HL-60/S4 treated with retinoic acid at 250 ng/mL for 4 days and 3 days (cell line): ENCODE measurements around the gene GIGYF2.

Experiments
- in situ Hi-C: fragments of 300-500 bp; cut with MboI; formaldehyde crosslinking; loops from 2 replicates; pipeline ENCODE4 v1.7.0; 2022; ENCODE audit warnings: low sequenced_read_pairs

GIGYF2 gene

DNA sequence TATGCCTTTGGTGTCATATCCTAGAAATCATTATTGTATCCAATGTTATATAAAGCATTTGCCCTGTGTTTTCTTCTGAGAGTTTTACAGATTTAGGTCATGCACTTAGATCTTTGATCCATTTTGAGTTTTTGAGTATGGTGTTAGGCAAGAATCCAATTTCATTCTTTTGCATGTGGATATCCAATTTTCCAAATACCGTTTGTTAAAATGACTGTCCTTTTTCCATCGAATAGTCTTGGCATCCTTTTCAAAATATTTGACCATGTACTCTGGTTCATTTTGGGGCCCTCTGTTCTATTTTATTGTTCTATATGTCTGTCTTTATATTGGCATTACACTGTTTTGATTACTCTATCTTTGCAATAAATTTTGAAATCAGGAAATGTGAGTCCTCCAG is 103.0 kb downstream of the GIGYF2 start:
- in situ Hi-C loops = no loop called here

DNA sequence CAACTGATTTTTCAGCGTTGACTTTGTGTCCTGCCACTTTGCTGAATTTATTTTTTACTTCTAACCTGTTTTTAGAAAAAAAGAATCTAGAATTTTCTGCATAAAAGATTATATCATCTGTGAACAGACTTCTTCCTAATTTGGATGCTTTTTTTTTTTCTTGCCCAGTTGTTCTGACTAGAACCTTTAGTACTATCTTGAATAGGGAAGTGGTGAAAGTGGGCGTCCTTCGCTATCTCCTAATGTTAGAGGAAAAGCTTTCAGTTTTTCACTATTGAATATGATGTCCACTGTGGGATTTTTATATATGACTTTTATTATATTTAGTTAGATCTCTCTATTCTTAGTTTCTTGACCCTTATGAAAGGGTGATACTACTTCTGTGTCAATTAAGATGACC is 105.0 kb downstream of the GIGYF2 start:
- in situ Hi-C loops = no loop called here

DNA sequence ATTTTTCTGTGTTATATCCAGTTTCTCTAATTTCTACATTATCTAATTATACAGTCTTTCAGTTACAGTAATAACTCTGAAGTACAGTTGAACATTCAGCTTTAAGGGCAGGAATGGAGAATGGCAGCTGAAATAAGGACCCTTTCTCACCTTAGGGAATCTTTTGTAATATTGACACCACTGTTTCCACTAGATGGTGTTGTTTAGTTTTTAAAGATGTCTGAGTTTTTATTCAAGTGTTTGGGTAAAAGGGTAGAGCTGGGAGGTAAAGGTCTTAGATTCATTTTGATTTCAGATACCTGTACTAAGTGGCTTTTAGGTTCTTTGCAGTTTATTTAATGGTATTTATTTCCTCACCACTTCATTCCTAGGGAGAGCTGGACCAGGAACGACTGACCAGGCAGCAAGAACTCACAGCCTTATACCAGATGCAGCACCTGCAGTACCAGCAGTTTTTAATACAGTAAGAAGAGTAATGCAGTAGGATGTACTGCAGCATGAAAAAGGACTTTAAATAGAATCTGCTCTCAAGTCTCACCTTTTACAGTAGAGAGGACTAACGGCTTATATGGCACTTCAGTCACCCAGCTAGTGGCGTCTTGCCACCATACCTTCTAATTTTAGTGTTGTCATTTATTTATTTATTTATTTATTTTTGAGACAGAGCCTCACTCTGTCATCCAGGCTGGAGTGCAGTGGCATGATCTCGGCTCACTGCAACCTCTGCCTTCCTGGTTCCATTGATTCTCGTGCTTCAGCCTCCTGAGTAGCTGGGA is 112.4 kb downstream of the GIGYF2 start:
- in situ Hi-C loops = no loop called here

DNA sequence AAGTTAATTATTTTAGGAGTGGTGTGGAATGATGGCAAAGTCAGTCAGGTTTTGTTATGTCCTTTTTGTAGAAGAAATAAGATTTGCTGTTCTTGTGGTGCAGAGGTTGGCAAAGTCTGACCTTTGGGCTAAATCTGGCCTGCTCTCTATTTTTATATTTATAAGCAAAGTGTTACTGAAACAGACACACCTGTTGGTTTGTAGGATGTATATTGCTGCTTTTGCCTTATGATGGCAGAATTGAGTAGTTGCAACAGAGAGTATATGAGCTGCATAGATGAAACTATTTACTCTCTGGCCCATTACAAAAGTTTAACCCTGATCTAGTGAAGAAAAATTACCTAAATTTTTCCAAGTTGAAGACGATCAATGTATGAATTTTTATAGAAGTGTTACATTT is 113.3 kb downstream of the GIGYF2 start:
- in situ Hi-C loops = no loop called here

DNA sequence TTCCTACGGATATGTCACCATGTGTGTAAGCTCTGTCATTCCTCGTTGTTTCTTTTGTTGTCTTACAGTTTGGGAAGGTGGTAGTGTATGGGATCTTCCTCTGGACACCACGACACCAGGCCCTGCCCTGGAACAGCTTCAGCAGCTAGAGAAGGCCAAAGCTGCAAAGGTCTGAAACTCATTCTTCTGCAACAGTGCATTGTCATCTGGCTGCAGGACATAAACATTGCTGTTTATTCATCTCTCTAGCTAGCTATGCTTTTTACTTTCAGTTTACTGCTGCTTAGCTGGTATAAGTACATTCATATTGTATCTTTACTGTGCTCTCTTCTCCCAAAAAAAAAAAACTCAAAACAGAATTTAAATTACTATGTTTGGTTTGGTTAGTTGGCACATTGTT is 118.4 kb downstream of the GIGYF2 start:
- in situ Hi-C loops = no loop called here

DNA sequence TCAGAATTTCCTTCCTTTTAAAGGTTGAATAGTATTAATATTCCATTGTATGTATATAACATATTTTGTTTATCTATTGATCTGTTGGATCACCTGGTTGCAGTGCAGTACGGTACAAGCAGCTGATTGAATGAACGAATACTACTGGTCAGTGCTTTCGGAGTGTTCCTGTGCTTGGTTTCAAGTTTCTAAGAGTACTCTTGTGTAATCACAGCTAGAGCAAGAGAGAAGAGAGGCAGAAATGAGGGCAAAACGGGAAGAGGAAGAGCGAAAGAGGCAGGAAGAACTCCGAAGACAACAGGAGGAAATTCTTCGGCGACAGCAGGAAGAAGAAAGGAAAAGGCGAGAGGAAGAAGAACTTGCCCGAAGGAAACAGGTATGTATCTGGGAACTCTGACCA is 119.5 kb downstream of the GIGYF2 start:
- in situ Hi-C loops = no loop called here

DNA sequence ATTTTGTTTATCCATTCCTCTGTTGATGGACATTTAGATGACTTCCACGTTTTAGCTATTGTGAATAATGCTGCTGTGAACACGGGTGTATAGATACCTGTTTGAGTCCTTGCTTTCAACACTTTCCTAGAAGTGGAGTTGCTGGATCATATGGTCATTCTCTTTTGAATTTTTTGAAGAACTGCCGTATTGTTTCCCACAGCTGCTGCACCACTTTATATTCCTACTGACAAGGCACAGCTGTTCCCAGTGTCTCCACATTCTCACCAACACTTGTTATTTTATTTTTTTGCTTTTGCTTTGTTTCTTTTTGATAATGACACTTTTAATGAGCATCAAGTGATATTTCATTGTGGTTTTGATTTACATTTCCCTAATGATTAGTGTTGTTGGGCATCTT is 120.6 kb downstream of the GIGYF2 start:
- in situ Hi-C loops = no loop called here

DNA sequence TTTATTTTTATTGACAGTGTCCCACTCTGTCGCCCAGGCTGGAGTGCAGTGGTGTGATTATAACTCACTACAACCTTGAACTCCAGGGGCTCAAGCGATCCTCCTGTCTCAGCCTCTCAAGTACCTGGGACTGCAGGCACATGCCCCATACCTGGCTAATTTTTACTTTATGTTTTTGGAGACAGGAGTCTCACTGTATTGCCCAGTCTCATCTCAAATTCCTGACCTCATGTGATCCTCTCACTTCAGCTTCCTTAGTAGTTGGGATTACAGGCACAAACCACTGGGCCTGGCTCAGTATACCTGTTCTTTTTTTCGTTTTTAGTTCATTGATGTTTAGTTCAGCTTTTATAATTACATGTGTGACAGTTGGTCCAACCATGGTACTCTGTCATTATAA is 132.9 kb downstream of the GIGYF2 start:
- in situ Hi-C loops = no loop called here

DNA sequence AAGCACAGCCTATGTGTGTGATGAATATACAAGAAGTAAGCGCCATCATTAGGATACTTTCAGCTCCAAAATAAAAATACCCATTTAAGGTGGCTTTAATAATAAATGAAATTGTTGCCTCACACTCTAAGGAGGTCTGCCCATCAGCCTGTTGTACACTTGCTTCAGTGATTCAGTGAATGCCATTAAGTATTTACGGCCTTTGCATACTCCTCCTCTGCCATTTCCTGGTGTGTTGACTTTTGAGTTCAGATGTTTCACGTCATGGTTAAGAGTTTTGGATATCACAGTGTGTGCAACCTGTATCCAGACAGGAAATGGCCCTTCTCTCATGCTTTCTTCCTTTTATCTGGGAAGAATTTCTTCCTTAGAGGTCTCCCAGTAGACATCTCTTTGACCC is 134.4 kb downstream of the GIGYF2 start:
- in situ Hi-C loops = no loop called here

DNA sequence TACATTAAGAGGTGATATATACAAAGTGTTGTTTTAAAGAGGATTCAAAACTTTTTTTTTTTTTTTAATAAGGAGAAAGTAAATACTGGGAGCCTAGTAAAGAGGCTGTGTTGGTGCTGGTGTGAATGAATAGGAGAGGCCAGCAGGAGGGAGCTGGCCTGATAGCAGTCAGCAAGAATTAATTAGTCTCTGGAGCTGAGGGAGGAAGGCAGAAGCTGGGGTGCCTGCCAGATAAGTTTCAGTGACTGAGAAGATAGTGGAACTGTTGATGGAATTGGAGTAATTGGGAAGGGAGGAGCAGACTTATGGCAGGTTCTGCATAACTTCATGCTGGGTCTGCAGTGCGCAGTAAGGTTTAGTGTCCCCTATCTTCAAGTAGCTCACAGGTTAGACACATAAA is 136.7 kb downstream of the GIGYF2 start:
- in situ Hi-C loops = no loop called here

DNA sequence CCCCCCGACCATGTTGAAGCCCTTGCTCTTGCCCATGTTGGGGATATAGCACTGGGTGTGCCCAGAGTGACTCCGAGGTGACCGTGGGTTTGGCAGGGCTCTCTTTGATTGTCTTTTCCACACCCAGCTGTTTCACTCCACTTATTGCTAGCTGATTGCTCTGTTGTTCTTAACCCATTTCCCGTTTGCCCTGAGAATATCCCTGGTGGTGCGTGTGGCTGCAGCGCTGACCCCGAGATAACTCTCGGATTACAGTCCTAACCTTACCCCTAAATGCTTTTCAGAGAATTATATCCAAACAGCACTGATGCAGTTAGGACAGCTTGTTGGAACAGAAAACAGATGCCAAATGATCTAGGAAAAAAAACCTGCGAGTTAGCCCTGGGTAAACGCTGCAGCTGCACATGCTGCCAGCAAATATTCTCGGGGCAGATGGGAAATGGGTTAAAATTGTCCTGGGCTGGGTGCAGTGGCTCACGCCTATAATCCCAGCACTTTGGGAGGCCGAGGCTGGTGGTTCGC is 138.6 kb downstream of the GIGYF2 start:
- in situ Hi-C loops = no loop called here

DNA sequence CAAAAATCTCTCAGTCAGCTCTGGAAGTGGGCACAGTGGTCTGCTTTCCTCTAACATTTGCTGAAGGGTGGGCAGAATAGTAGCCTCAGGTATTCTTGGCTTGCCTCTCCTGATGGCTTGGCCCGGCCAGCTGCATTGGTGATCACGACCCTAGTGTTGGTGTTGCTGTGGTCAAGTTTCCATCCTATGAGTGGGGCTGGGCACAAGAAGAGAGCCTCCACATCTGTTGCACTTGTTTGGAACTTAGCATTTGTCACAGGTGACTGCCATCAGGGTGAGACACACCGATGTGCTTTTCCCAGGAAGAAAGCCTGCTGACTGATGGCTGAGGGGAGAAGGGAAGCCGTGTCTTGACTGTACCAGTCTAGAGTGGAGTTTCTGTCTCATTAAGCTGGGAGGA is 139.8 kb downstream of the GIGYF2 start:
- in situ Hi-C loops = no loop called here

DNA sequence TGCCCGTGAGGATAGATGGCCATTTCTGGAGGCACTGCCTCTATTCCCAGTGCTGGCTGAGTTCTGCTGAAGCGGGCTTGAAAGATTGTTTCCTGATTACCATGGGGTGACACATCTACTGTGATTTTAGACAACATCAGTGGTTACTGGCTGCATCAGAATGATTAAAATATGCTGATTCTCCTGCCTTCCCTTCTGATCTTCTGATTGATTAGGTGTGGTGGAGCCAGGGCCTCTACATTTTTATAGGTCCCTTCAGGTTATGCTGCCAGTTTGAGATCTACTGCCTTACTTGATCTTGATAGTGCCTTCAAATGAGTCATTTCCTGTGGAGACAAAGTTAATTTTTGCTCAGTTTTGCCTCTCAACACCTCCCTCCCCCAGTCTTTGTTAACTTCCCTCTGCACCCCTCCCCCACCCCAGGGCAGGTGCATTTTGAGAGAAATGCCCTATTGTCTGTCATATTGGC is 141.3 kb downstream of the GIGYF2 start:
- in situ Hi-C loops = no loop called here

DNA sequence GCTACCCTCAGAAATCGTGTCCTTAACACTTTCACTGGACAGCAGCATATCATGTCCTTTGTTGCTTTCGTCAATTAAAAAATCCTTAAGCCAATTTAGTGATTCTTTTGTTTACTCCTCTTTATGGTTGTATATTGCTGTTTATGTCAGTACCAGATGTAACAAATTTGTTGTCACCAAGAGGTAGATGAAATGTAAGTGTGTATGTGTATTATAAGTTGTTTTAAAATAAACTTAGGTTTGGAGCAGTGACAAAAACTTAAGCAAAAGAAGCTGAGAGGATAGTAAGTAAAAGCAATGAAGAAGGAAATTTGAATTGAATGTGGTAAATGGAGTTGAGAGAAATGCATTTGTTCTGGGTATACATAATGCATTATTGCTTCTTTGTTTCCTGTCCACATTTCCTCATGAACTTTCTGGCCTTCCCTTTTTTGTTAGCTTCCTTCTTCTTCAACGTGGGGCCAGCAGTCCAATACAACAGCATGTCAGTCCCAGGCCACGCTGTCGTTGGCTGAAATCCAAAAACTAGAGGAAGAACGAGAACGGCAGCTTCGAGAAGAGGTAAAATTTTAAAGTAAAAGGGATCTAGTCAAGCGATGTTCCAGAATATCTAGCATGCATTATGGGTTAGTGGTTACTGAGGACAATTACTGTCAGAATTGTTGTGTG is 142.4 kb downstream of the GIGYF2 start:
- in situ Hi-C loops = no loop called here

DNA sequence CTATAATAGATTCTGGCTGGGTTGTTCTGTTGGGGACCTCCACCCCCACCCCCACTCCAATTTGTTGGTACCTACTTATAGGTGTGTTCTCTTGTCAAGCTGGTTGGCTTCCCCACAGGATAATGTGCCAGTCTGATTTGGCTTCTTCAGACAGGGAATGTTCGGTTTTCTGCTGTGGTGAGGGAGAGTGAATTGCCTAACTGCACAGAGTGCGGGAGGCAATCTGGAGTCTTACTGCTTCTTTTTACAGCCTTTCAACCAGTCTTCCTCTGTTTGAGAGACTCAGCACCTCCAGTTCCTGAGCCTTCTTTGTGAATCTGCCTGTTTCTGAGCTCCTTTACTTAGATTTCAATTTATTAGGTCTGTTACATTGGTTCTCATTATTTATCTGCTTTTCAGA is 145.6 kb downstream of the GIGYF2 start:
- in situ Hi-C loops = no loop called here

DNA sequence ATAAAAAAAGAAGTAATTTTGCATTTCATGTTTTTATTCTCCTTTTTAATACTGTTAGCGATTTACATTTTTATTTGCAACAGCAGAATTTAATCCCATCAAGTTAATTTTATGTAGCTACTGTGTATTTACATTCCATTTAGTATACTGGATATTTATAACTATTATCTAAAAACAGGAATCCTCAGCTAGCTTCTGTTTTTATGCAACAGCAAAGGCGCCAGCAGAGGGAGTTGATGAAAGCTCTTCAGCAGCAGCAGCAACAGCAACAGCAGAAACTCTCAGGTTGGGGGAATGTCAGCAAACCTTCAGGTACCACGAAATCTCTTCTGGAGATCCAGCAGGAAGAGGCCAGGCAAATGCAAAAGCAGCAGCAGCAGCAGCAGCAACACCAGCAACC is 146.7 kb downstream of the GIGYF2 start:
- in situ Hi-C loops = no loop called here

DNA sequence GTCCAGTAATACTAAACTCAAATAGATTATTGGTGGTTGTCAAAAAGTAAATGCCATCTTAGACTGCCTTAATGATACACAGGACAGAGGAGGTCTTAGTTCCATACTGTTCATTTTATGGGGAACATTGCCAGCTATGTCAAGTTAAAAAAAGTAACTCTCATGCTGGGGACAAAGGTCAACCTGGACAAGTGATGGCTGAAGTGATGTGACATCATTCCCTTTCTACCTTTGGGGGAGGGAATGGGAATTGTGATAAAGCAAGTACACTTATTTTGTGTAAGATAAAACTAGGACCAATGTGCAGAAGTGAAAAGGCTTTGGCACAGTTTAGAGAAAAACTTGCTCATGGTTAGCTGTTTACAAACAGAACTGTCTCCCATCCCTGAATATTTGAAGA is 148.9 kb downstream of the GIGYF2 start:
- in situ Hi-C loops = no loop called here

DNA sequence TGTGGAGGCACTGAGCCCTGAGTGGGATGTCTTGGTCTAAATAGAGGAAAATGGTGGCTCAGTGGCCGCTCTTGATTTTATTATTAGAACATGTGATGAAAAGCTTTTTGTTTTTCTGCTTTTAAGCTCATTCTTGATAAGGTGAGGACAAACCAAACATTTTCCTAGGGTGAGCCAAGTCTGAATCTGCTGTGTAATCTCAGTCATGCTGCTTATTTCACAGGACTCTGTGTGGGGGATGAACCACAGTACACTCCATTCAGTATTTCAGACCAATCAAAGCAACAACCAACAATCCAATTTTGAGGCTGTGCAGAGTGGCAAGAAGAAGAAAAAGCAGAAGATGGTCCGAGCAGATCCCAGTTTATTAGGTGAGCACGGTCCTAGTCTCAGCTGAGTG is 152.9 kb downstream of the GIGYF2 start:
- in situ Hi-C loops = loop anchor here (25.0 kb wide), 1 partner anchor 412 kb away; the partner anchor contains the start of gene ATG16L1

DNA sequence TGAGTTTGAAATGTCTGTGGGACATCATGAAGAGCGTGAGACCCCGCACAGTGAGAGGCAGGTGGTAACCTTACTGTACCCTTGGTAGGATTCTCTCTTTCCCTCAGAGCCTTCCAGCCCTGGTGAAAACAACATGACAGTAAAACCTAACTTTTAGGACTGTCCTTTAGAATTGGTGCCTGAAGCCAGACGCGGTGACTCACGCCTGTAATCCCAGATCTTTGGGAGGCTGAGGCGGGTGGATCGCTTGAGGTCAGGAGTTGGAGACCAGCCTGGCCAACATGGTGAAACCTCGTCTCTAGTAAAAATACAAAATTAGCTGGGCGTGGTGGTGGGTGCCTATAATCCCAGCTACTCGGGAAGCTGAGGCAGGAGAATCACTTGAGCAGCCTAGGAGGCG is 154.9 kb downstream of the GIGYF2 start:
- in situ Hi-C loops = loop anchor here (25.0 kb wide), 1 partner anchor 410 kb away; the partner anchor contains the start of gene ATG16L1

DNA sequence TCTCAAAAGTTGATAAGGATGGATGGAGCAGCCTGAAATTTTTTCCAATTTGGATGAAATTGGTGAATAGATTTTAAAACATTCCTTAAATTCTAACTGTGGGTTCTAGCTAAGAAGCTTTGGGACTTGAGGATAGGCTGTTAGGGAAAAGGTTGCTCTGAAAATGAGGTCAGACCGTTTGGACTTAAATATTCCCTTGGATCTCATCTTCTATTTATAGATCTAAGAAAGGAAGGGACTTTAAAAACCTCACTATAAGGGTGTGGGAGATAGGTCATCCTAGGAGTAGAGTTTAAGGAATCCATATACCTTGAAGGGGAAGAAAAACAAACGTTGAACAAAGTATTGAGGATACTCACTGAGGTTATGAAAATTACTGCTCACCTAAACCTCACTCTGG is 155.5 kb downstream of the GIGYF2 start:
- in situ Hi-C loops = loop anchor here (25.0 kb wide), 1 partner anchor 410 kb away; the partner anchor contains the start of gene ATG16L1

DNA sequence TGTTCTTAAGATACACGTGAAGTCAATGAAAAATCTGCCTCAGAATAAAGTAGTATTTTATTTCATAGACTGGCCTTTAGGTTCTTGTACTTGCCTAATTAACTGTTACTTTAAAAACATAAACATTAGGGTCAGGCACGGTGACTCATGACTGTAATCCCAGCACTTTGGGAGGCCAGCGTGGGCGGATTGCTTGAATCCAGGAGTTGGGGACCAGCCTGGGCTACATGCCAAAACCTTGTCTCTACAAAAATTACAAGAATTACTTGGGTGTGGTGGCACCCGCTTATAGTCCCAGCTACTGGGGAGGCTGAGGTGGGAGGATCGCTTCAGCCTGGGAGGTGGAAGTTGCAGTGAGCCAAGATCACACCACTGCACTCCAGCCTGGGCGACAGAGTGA is 157.0 kb downstream of the GIGYF2 start:
- in situ Hi-C loops = loop anchor here (25.0 kb wide), 1 partner anchor 408 kb away; the partner anchor contains the start of gene ATG16L1

DNA sequence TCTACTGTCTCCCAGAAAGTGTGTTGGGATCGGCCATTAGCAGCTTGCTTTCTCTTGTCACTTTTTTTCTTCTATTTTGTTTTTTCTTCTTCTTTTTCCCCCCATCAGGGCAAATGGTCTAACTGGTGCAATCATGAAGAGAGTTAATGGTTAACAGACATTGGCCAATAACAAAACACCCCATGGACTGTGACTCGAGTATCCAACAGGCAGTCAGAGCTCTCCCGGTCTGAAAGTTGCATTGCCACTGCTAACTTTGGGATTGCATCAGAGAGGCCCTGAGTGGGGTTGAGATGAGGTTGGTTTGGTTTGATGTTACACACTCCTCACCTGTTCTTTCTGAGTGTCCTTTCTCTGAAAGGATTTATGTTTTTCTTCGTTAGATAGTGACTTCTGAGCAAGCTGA is 160.0 kb downstream of the GIGYF2 start:
- in situ Hi-C loops = loop anchor here (25.0 kb wide), 1 partner anchor 405 kb away; the partner anchor contains the start of gene ATG16L1
